ENCODE measurements around the gene CCDC171. TPM values are rescaled to one million over a fixed set of nuclear protein-coding genes. Genes with fewer than 3 reads are reported as not detected.
A peak's percentile ranks its signal among the peaks of the same experiment; 100 is the strongest.

The CCDC171 gene
- 2.9 TPM for total RNA-seq

DNA sequence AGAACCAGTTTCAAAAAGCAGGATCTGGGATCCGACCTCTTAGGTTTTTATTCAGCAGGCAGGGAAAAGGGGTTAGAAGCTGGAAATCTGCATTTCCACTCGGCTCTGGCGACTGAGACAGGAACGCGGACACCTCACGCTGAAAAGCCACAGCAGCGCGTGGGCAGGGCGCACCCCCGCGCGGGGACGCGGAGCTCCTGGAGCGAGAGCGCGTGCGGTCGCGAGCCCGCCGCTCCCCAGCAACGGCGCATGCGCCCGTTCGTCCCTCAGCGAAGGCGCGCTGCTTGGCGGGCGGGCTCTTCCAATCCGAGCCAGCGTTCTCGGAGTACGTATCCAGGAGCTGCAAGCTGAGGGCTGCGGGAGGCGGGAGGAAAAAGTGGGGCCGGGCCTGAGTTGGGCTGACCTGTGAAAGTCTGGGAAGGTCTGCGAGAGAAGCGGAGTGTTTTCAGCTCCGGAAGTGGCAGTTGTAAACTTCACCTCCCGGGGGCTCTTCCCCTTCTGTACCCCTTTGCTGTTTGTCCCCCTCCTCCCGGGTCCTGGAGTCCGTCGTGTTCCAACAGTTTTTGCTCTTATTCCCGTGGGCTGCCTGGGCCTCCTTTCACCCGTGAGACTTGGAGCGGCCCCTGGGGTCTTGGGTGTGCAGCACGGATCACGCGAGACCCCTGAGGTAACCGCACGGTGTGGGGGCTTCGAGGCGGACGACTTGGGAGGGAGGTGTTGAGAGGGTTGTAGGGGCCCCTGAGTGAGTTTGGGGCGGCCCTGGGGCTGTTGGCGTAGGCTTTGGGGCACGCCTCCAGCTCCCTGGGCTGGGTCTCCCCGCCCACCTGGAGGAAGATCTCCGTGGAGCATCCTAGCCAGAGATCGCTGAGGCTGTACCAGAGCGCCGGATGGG is at the start of gene CCDC171:
CCDC171 (plus strand) TSS at position 408 of the 892 bp plus-strand sequence. CDS start 11,046 bp downstream, outside the sequence.
- Histone ChIP-seq H3K4me1 (peaks cover 5% of the 10 kb centered on the region), H3K4me3 (peak within 1 kb of the TSS; percentile 58 to 77), H3K27ac (peak within 1 kb of the TSS; percentile 88), H3K27me3 (no peaks in the 10 kb centered on the region), H3K36me3 (no peaks in the 10 kb centered on the region), H3K9me3 (no peaks in the 10 kb centered on the region)
- TF ChIP-seq, protein P1, sequence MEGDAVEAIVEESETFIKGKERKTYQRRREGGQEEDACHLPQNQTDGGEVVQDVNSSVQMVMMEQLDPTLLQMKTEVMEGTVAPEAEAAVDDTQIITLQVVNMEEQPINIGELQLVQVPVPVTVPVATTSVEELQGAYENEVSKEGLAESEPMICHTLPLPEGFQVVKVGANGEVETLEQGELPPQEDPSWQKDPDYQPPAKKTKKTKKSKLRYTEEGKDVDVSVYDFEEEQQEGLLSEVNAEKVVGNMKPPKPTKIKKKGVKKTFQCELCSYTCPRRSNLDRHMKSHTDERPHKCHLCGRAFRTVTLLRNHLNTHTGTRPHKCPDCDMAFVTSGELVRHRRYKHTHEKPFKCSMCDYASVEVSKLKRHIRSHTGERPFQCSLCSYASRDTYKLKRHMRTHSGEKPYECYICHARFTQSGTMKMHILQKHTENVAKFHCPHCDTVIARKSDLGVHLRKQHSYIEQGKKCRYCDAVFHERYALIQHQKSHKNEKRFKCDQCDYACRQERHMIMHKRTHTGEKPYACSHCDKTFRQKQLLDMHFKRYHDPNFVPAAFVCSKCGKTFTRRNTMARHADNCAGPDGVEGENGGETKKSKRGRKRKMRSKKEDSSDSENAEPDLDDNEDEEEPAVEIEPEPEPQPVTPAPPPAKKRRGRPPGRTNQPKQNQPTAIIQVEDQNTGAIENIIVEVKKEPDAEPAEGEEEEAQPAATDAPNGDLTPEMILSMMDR (IDR thresholded peaks at IDR 0.05): no peak
- peak in 1 of 2 donors; percentile 74 for TF ChIP-seq POLR2AphosphoS5 (IDR thresholded peaks at IDR 0.05; ENCODE audit: insufficient read depth in 1 of 2, low read depth in 1 of 2)
- TF ChIP-seq POLR2A (IDR thresholded peaks at IDR 0.05): peak in 1 of 2 donors; percentile 41
- intact Hi-C loops (cut with DNase I): no loop called here
- DNase-seq (ENCODE audit: extremely low spot score in 2 of 2): peak in 1 of 2 donors; percentile 94

DNA sequence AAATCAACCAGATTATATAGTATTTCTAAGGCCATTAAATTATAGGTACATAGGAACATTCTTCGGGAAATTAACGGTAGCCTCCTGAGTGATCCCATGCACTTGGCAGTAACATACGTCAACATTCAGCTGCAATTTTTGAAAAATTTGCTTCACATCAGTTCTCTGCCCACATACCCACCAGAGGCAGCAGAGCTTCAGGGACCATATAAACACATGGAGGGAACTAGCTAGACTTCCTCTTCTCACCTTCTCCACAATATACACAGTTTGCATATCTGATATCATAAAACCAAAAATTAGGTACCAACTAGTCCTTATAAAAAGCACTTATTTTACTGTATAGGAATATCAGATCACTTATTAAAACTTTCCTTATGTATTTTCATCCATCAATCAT is 46.9 kb upstream of the CCDC171 start:
- DNase-seq (ENCODE audit: extremely low spot score in 2 of 2): no peak
- Histone ChIP-seq H3K4me3 (no peak overlapping the region), H3K9me3 (no peaks in the 10 kb centered on the region), H3K4me1 (peaks cover 23% of the 10 kb centered on the region), H3K27me3 (no peaks in the 10 kb centered on the region), H3K36me3 (peaks cover 0 to 10% of the 10 kb centered on the region in 2 donors), H3K27ac (no peak overlapping the region)
- intact Hi-C loops (cut with DNase I): no loop called here
- TF ChIP-seq POLR2AphosphoS5 (IDR thresholded peaks at IDR 0.05; ENCODE audit: insufficient read depth in 1 of 2, low read depth in 1 of 2): no peak
- TF ChIP-seq, protein P1 (IDR thresholded peaks at IDR 0.05): no peak
- TF ChIP-seq POLR2A (IDR thresholded peaks at IDR 0.05): no peak

DNA sequence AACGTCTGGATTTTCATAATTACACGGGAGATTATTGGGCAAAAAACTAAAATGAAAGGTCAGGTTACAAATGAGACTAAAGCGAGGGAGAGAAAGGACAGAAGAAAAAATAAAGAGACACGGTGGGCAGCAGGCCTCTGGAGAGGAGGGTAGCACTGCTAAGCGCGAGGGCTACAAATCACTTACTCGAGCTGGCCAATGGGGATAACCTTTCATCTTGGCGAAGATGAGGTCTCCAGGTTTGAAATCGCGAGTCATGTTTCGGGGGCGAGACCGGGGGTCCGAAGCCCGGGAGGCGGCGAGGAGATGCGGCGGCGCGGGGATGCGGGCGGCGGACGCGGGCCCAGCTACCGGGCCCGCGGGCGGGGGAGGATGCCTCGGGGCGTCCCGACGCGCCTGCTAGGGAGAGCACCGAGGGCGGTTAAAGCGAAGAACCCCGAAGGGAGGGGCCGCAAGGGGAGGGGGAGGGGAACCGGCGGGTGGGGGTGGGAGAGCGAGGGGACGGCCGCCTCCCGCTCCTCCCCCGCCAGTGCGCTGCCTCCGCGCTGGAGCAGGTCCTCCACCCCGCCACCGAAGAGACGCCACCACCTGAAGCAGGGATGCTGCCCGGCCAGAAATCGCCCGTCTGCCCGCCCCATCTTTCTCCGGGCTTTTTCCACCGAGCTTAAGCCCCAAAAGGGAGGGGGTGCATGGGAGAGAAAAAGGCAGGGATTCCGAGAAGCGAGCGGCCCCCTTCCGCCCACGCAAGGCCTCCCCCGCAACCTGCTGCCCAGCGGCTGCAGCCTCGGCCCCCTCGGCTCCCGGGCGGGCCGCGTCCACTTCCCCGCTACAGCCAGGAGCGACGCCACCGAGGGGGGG is 42.7 kb upstream of the CCDC171 start:
- TF ChIP-seq, protein P1 (IDR thresholded peaks at IDR 0.05): no peak
- TF ChIP-seq POLR2AphosphoS5 (IDR thresholded peaks at IDR 0.05; ENCODE audit: insufficient read depth in 1 of 2, low read depth in 1 of 2): no peak
- TF ChIP-seq POLR2A (IDR thresholded peaks at IDR 0.05): no peak
- Histone ChIP-seq H3K27me3 (no peaks in the 10 kb centered on the region), H3K9me3 (no peaks in the 10 kb centered on the region), H3K4me3 (peak overlapping the region; percentile 67 to 75), H3K4me1 (peaks cover 23% of the 10 kb centered on the region), H3K27ac (peak overlapping the region; percentile 94), H3K36me3 (peaks cover 0 to 10% of the 10 kb centered on the region in 2 donors)
- intact Hi-C loops (cut with DNase I): loop anchor here (10.0 kb wide), 1 partner anchor 75 kb away; no protein-coding TSS in a partner anchor
- no peak for DNase-seq (ENCODE audit: extremely low spot score in 2 of 2)

DNA sequence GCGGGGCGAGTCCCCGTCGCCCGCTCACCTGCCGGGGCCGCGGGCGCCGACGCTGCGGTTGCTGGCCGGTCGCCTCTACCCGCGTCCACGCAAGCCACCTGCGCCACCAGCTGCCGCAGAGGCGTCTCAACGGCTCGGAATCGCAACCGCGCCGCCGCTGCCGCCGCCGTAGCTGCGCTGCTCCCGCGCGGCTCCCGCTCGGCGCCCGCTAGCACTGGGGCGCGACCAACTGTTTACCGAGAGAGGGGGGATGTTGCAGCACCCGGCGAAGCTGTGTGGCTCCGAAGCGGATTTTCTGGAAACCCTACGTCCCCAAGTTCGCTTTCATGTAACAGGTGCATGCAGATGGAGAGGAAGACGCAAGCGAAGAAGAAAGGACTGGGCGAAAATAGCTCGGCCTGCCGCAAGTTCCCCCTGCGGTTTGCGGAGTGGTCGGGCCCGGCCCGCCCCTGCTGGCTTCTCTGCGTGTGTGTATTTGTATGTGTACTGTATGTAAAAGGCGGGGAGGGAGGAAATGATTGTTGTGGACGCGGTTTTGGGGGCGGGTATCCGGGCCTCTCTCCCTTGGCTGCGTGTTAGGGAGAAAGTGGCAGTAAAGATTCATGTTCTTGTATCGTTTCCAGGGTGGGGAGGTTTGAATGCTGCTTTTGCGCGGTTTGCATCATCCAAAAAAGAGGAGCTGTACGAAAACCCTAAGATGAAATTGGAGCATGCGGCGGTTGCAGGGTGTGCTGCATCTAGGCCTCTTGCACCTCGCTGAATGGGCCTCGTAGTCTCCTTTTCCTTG is 41.9 kb upstream of the CCDC171 start, which contains the start of gene PSIP1:
PSIP1 (minus strand) TSS at position 182 of the 787 bp plus-strand sequence. CDS start 782 bp downstream, outside the sequence.
- no peaks in the 10 kb centered on the region for H3K27me3 ChIP-seq
- peak within 1 kb of the TSS; percentile 94 for H3K27ac ChIP-seq
- intact Hi-C loops (cut with DNase I): loop anchor here (10.0 kb wide), 1 partner anchor 76 kb away; no protein-coding TSS in a partner anchor
- H3K4me3 ChIP-seq: peak within 1 kb of the TSS; percentile 67 to 75
- TF ChIP-seq POLR2A (IDR thresholded peaks at IDR 0.05): peak in 1 of 2 donors; percentile 51
- TF ChIP-seq, protein P1 (IDR thresholded peaks at IDR 0.05): peak in 1 of 3 experiments; percentile 43
- TF ChIP-seq POLR2AphosphoS5 (IDR thresholded peaks at IDR 0.05; ENCODE audit: insufficient read depth in 1 of 2, low read depth in 1 of 2): peak; percentile 78 to 89
- no peaks in the 10 kb centered on the region for H3K9me3 ChIP-seq
- H3K4me1 ChIP-seq: peaks cover 23% of the 10 kb centered on the region
- H3K36me3 ChIP-seq: peaks cover 0 to 3% of the 10 kb centered on the region in 2 donors
- DNase-seq (ENCODE audit: extremely low spot score in 2 of 2): peak in 1 of 2 donors; percentile 90
